GM19023 (cell line): Measurements from ENCODE around the gene THOP1.

Experiments
- ATAC-seq: cut with Tn5 transposase; IDR thresholded peaks from one replicate; pipeline ENCODE4 v1.9.1; 2021; ENCODE audit warnings: mild to moderate bottlenecking, moderate library complexity; ENCODE audit not compliant: unreplicated experiment

The THOP1 gene

DNA sequence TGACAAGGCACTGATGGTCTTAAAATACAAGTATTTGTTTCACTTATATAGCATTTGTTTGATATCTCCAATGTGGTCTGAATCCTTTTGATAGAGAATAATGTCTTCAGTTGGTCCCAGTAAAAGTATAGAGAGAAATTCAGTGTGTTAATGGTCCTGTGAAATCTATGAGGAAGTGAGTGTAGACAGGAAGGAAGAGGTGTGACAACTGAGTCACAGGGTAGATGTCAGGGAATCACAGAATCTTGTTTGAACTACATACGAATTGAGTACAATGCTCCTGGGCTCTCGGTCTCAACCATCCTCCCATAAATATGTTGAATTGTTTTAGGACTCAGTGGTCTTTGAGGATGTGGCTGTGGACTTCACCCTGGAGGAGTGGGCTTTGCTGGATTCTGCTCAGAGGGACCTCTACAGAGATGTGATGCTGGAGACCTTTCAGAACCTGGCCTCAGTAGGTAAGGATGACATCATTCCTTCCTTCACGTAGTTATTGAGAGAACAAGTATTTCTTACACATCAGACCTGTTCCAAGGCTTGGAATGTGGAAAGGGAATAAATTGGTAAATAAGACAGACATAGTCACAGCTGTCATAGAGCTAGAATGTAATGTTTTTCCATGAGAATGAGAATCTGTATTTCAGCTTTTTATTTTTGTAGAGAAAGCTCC is 65.1 kb downstream of the THOP1 start:
- ATAC-seq: no peak

DNA sequence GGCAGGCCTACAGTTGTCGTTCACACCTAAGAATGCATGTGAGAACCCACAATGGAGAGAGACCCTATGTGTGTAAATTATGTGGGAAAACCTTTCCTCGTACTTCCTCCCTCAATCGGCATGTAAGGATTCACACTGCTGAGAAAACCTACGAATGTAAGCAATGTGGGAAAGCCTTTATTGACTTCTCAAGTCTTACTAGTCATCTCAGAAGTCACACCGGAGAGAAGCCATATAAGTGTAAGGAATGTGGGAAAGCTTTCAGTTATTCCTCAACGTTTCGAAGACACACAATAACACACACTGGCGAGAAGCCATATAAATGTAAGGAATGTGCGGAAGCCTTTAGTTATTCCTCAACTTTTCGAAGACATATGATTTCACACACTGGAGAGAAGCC is 67.3 kb downstream of the THOP1 start:
- ATAC-seq: no peak

DNA sequence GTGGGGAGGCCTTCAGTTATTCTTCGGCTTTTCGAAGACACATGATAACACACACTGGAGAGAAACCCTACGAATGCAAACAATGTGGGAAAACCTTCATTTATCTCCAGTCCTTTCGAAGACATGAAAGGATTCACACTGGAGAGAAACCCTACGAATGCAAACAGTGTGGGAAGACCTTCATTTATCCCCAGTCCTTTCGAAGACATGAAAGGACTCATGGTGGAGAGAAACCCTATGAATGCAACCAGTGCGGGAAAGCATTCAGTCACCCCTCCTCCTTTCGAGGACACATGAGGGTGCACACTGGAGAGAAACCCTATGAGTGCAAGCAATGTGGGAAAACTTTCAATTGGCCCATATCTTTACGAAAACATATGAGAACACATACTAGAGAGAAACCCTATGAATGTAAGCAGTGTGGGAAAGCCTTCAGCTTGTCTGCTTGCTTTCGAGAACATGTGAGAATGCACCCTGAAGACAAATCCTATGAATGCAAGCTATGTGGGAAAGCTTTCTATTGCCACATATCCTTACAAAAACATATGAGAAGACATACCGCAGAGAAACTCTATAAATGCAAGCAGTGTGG is 67.8 kb downstream of the THOP1 start:
- no peak for ATAC-seq

DNA sequence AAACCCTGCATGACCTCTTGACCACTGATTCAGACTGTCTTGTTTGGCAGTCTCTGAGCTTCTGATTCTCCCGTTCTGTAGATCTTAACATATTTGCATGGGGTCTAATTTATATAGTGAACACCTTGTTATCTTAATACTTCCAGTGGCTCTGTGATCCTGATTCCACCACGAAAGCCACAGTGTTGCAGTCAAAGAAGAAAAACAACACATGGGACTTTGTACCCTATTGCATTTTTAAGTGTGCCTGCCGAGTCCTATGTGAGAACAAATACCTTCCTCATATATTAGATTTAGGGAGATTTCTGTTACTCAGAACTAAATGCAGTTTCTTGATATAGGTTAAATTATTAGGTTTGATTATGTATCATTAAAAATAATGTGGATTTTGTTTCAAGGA is 69.5 kb downstream of the THOP1 start:
- ATAC-seq: no peak

DNA sequence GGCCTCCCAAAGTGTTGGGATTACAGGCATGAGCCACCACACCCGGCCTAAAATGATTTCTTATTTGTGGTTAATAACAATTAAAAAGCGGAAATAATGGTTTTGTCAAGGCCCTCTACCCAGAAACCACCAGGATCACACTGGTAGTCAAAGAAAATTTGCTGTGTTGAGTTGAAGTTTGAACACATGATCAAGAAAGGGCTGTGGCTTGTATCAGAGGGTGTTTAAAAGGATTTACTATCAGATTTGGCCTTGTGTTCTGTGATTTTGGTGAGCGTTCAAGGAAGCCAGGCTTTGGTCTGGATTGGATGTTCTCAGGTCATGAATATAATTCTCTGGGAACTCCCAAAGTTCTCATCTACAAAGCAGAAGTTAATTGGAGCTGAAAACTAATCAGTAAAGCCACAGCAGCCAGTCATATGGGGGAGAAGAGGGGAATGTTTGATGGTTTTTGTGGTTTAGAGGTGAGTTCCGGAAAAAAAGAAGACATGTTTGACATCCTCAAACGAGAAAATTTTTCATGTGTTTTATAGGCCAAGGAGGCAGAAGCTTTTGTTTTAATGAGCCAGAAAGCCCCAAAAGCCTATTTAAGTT is 71.3 kb downstream of the THOP1 start:
- no peak for ATAC-seq

DNA sequence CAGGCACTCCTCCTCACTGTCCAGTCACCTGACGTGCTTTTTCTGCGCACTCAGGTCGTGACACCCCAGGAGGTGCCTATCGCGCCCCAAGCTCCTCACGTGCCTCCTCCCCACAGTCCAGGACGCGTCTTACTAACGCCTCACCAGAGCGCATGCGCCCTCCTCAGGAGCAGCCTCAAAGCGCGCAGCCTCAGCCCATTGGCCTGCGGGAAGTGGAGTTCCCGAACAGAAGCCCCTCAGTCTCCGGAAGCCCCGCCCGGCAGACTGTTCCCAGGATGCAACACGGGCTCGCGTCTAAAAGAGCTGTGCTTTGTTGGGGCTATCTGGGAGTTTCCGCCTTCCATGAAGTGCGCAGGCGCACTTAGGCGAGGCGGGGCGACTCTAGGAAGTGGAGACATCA is 73.6 kb downstream of the THOP1 start:
- ATAC-seq: no peak

DNA sequence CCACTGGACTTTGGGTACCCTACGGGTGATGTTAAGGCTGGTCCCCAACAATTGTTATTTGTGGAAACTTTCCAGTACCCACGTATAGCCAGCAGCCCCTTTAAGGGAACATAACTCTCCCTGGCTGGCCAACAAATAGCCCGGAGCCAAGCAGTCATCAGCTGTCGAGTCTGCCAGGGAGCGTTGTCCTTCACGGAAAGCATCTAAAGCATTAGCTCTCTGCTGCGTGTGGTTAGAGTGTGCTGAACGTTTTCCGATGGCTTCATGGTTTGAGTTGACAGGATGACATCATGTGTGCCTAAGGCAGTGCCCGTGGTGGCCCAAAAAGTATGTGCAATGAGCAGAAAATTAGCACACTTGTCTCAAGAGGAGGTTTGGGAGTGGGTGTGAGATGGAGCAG is 78.5 kb downstream of the THOP1 start:
- no peak for ATAC-seq
